Effector memory CD4-positive, alpha-beta T cell (primary cell): ENCODE measurements around the gene SULT4A1.

ENCODE experiments used
- DNase-seq, 3 donors: peaks; one replicate each; pipeline ENCODE4 v3.0.0-alpha.2; 2020
- H3K27ac ChIP-seq: 2 replicates; pipeline ENCODE4 v1.7.0; 2013; ENCODE audit warnings: mild to moderate bottlenecking, low read length, moderate library complexity; ENCODE audit not compliant: insufficient read depth, poor library complexity, severe bottlenecking
- H3K27me3 ChIP-seq: replicated peaks from 2 replicates; pipeline ENCODE4 v1.7.0; 2013; ENCODE audit warnings: mild to moderate bottlenecking, low read length; ENCODE audit not compliant: insufficient read depth, control insufficient read depth, poor library complexity, severe bottlenecking
- H3K36me3 ChIP-seq: 2 replicates; pipeline ENCODE4 v1.7.0; 2013; ENCODE audit warnings: mild to moderate bottlenecking, low read length, moderate library complexity; ENCODE audit not compliant: control insufficient read depth, insufficient read depth
- H3K4me1 ChIP-seq: 2 replicates; pipeline ENCODE4 v1.7.0; 2013; ENCODE audit warnings: low read length, mild to moderate bottlenecking; ENCODE audit not compliant: control insufficient read depth, insufficient read depth, poor library complexity, severe bottlenecking
- H3K4me3 ChIP-seq: 2 replicates; pipeline ENCODE4 v1.7.0; 2013; ENCODE audit warnings: low read length, low read depth, mild to moderate bottlenecking; ENCODE audit not compliant: insufficient read depth, poor library complexity, severe bottlenecking
- H3K9me3 ChIP-seq: 2 replicates; pipeline ENCODE4 v1.7.0; 2013; ENCODE audit warnings: mild to moderate bottlenecking, low read length, moderate library complexity; ENCODE audit not compliant: control insufficient read depth

Gene SULT4A1

GRCh38 chr22:43861529-43861928 lies 784 bp downstream of the SULT4A1 start:
- Histone ChIP-seq H3K4me1 (no peaks in the 10 kb centered on the region), H3K36me3 (no peaks in the 10 kb centered on the region), H3K27ac (no peak overlapping the region), H3K9me3 (no peaks in the 10 kb centered on the region), H3K27me3 (peaks cover 16% of the 10 kb centered on the region), H3K4me3 (no peak overlapping the region)
- no peak for DNase-seq

- H3K36me3 ChIP-seq: no peaks in the 10 kb centered on the region
- H3K27ac ChIP-seq: no peak overlapping the region
- H3K4me3 ChIP-seq: no peak overlapping the region
- peaks cover 16% of the 10 kb centered on the region for H3K27me3 ChIP-seq
- no peaks in the 10 kb centered on the region for H3K4me1 ChIP-seq
- no peaks in the 10 kb centered on the region for H3K9me3 ChIP-seq
- no peak for DNase-seq
These were observed 1.5 kb downstream of the SULT4A1 start for GRCh38 chr22:43860831-43861230.

- no peak overlapping the region for H3K27ac ChIP-seq
- no peaks in the 10 kb centered on the region for H3K4me1 ChIP-seq
- H3K4me3 ChIP-seq: no peak overlapping the region
- no peaks in the 10 kb centered on the region for H3K9me3 ChIP-seq
- no peak for DNase-seq
- no peaks in the 10 kb centered on the region for H3K36me3 ChIP-seq
- H3K27me3 ChIP-seq: peaks cover 16% of the 10 kb centered on the region
These were observed 2.2 kb downstream of the SULT4A1 start for GRCh38 chr22:43860126-43860525.

- Histone ChIP-seq H3K27ac (no peak overlapping the region), H3K4me3 (no peak overlapping the region), H3K27me3 (peaks cover 16% of the 10 kb centered on the region), H3K9me3 (no peaks in the 10 kb centered on the region), H3K4me1 (no peaks in the 10 kb centered on the region), H3K36me3 (no peaks in the 10 kb centered on the region)
- no peak for DNase-seq
These were observed 2.7 kb downstream of the SULT4A1 start for GRCh38 chr22:43859621-43860020.

- no peak for DNase-seq
- Histone ChIP-seq H3K27ac (no peak overlapping the region), H3K36me3 (no peaks in the 10 kb centered on the region), H3K27me3 (peaks cover 16% of the 10 kb centered on the region), H3K4me1 (no peaks in the 10 kb centered on the region), H3K9me3 (no peaks in the 10 kb centered on the region), H3K4me3 (no peak overlapping the region)
These were observed 3.1 kb downstream of the SULT4A1 start for GRCh38 chr22:43859176-43859575.

- Histone ChIP-seq H3K4me3 (no peak overlapping the region), H3K27me3 (peaks cover 16% of the 10 kb centered on the region), H3K4me1 (no peaks in the 10 kb centered on the region), H3K36me3 (no peaks in the 10 kb centered on the region), H3K27ac (no peak overlapping the region), H3K9me3 (no peaks in the 10 kb centered on the region)
- no peak for DNase-seq
These were observed 4.0 kb downstream of the SULT4A1 start for GRCh38 chr22:43858156-43858895.

- Histone ChIP-seq H3K27me3 (peaks cover 17% of the 10 kb centered on the region), H3K36me3 (no peaks in the 10 kb centered on the region), H3K9me3 (no peaks in the 10 kb centered on the region), H3K4me1 (no peaks in the 10 kb centered on the region), H3K4me3 (no peak overlapping the region), H3K27ac (no peak overlapping the region)
- DNase-seq: no peak
These were observed 4.9 kb downstream of the SULT4A1 start for GRCh38 chr22:43857367-43857766.

GRCh38 chr22:43855431-43855830 lies 6.9 kb downstream of the SULT4A1 start:
- Histone ChIP-seq H3K4me3 (no peak overlapping the region), H3K36me3 (no peaks in the 10 kb centered on the region), H3K27ac (no peak overlapping the region), H3K27me3 (peaks cover 7% of the 10 kb centered on the region), H3K9me3 (no peaks in the 10 kb centered on the region), H3K4me1 (no peaks in the 10 kb centered on the region)
- DNase-seq: no peak

- Histone ChIP-seq H3K4me3 (no peak overlapping the region), H3K36me3 (no peaks in the 10 kb centered on the region), H3K9me3 (no peaks in the 10 kb centered on the region), H3K27me3 (peaks cover 5% of the 10 kb centered on the region), H3K27ac (no peak overlapping the region), H3K4me1 (no peaks in the 10 kb centered on the region)
- no peak for DNase-seq
These were observed 7.5 kb downstream of the SULT4A1 start for GRCh38 chr22:43854786-43855271.

GRCh38 chr22:43854121-43854785 lies 8.1 kb downstream of the SULT4A1 start:
- peaks cover 5% of the 10 kb centered on the region for H3K27me3 ChIP-seq
- H3K4me3 ChIP-seq: no peak overlapping the region
- no peak overlapping the region for H3K27ac ChIP-seq
- no peaks in the 10 kb centered on the region for H3K36me3 ChIP-seq
- H3K4me1 ChIP-seq: no peaks in the 10 kb centered on the region
- H3K9me3 ChIP-seq: no peaks in the 10 kb centered on the region
- DNase-seq: no peak
